ENCODE data around the gene GPR150. TPM values are rescaled to one million over a fixed set of nuclear protein-coding genes. Genes with fewer than 3 reads are reported as not detected.
"Not testable (repeated sequence)": the region's sequence is repeated elsewhere in the genome, so short reads cannot be mapped to it uniquely, and the experiment has no call there.

Gene GPR150
- polyA plus RNA-seq, 10 donors = 0.08 to 0.17 (median 0.12) TPM; not detected in 2

GRCh38 chr5:95623706-95624105 lies 3.8 kb downstream of the GPR150 start:
- DNase-seq = no peak

GRCh38 chr5:95624368-95624767 lies 4.5 kb downstream of the GPR150 start:
- DNase-seq = no peak

- DNase-seq = no peak
These were observed 6.8 kb downstream of the GPR150 start for GRCh38 chr5:95626701-95627100.

GRCh38 chr5:95627971-95628810 lies 8.3 kb downstream of the GPR150 start:
- DNase-seq = no peak

GRCh38 chr5:95628933-95629332 lies 9.0 kb downstream of the GPR150 start:
- no peak for DNase-seq

- no peak for DNase-seq
These were observed 10.6 kb downstream of the GPR150 start for GRCh38 chr5:95630394-95630917.

GRCh38 chr5:95631255-95631958 lies 11.5 kb downstream of the GPR150 start:
- no peak for DNase-seq

- DNase-seq = no peak
These were observed 12.2 kb downstream of the GPR150 start for GRCh38 chr5:95631991-95632675.

GRCh38 chr5:95632942-95633341 lies 13.1 kb downstream of the GPR150 start:
- not testable (repeated sequence) for DNase-seq

GRCh38 chr5:95633671-95634070 lies 13.8 kb downstream of the GPR150 start:
- DNase-seq = no peak

- DNase-seq = no peak
These were observed 14.2 kb downstream of the GPR150 start for GRCh38 chr5:95634081-95634480.

- no peak for DNase-seq
These were observed 18.7 kb downstream of the GPR150 start for GRCh38 chr5:95638632-95639031.

GRCh38 chr5:95641741-95642220 lies 21.9 kb downstream of the GPR150 start:
- no peak for DNase-seq

- no peak for DNase-seq
These were observed 23.3 kb downstream of the GPR150 start for GRCh38 chr5:95643152-95643551.

GRCh38 chr5:95644351-95645042 lies 24.6 kb downstream of the GPR150 start:
- peak in 2 of 3 donors; percentile 59 to 78 for DNase-seq

GRCh38 chr5:95646226-95646568 lies 26.3 kb downstream of the GPR150 start:
- not testable (repeated sequence) for DNase-seq

- peak; percentile 96 to 98 (median 96) for DNase-seq
These were observed 26.9 kb downstream of the GPR150 start, which contains the start of gene RFESD for GRCh38 chr5:95646569-95647431. Gene RFESD (plus strand): TSS chr5:95646777. CDS start chr5:95652272, 5,495 bp downstream.

GRCh38 chr5:95647886-95648860 lies 28.3 kb downstream of the GPR150 start:
- DNase-seq = no peak

- DNase-seq = no peak
These were observed 29.4 kb downstream of the GPR150 start for GRCh38 chr5:95649274-95649673.
